HG02885 (cell line): Measurements from ENCODE around the gene PFKP.

Experiments used
- ATAC-seq: cut with Tn5 transposase; IDR thresholded peaks from one replicate; pipeline ENCODE4 v1.9.1; 2021; ENCODE audit warnings: mild to moderate bottlenecking; ENCODE audit not compliant: unreplicated experiment, poor library complexity

The PFKP gene

GRCh38 chr10:3067118-3067858, at the start of gene PFKP:
TSS of gene PFKP (plus strand) at chr10:3067548. CDS start at chr10:3067596, 48 bp downstream.
- ATAC-seq, result peak; percentile 65

- ATAC-seq, result no peak
These were observed 49.1 kb upstream of the PFKP start for GRCh38 chr10:3018247-3018646.

GRCh38 chr10:3020311-3020710, 47.0 kb upstream of the PFKP start:
- no peak for ATAC-seq

GRCh38 chr10:3020881-3021280, 46.5 kb upstream of the PFKP start:
- no peak for ATAC-seq

GRCh38 chr10:3022027-3022426, 45.3 kb upstream of the PFKP start:
- ATAC-seq, result no peak

GRCh38 chr10:3023892-3024291, 43.5 kb upstream of the PFKP start:
- ATAC-seq, result no peak

GRCh38 chr10:3025026-3025683, 42.2 kb upstream of the PFKP start:
- no peak for ATAC-seq

- no peak for ATAC-seq
These were observed 39.5 kb upstream of the PFKP start for GRCh38 chr10:3027866-3028265.

GRCh38 chr10:3028441-3028840, 38.9 kb upstream of the PFKP start:
- ATAC-seq, result no peak

- no peak for ATAC-seq
These were observed 36.6 kb upstream of the PFKP start for GRCh38 chr10:3030765-3031164.

- no peak for ATAC-seq
These were observed 35.9 kb upstream of the PFKP start for GRCh38 chr10:3031490-3031889.

- no peak for ATAC-seq
These were observed 33.4 kb upstream of the PFKP start for GRCh38 chr10:3033925-3034324.

GRCh38 chr10:3034616-3035015, 32.7 kb upstream of the PFKP start:
- ATAC-seq, result no peak

- peak; percentile 99 for ATAC-seq
These were observed 31.0 kb upstream of the PFKP start for GRCh38 chr10:3036155-3037021.

GRCh38 chr10:3037182-3037581, 30.2 kb upstream of the PFKP start:
- no peak for ATAC-seq

GRCh38 chr10:3040069-3040468, 27.3 kb upstream of the PFKP start:
- no peak for ATAC-seq

- ATAC-seq, result no peak
These were observed 24.8 kb upstream of the PFKP start for GRCh38 chr10:3042589-3042988.

- peak; percentile 92 for ATAC-seq
These were observed 23.6 kb upstream of the PFKP start for GRCh38 chr10:3043512-3044368.

GRCh38 chr10:3045471-3046209, 21.7 kb upstream of the PFKP start:
- no peak for ATAC-seq
